ENCODE results near the gene TARS2. TPM values are rescaled to one million over a fixed set of nuclear protein-coding genes. Genes with fewer than 3 reads are reported as not detected.

The TARS2 gene
- total RNA-seq, 4 donors from 2014 or later = 12.2 to 25.5 (median 18.6) TPM

DNA sequence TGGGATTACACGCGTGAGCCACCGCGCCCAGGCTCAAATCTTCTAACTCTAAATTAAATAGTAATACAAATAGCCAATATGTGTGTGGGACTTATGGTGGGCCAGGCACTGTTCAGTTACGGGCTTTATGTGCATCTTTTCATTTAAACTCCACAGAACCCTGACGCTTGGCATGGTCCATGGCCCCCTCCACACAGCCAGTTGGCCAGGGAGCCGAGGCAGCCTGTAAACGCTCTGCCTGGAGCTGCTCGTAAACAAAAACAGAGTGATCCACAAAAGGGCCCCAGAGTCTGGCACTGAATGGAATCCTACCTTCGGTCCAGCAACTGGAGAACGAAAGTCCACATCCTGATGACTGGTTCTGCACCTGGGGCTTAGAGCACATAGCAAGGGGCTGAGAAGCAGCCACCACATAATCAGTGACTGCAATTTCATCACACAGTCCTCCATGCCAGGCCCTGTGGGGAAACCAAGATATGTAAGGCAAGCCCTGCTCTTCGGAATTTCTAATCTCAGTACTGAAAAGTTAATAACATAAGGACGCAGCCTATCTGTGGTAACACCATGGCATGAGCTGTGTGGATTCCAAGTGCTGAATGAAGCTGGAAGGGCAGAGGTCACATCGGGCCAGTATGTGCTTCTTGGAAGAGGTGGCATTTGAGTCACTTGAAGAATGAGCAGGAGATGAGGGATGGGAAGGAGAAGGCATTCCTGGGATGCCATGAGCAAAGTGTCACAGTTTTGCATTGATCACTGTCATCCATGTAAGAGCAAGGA, 48.5 kb downstream of the TARS2 start:
- no peaks in the 10 kb centered on the region for H3K27me3 ChIP-seq
- H3K36me3 ChIP-seq = no peaks in the 10 kb centered on the region
- H3K27ac ChIP-seq = no peak overlapping the region
- DNase-seq (ENCODE audit: low spot score in 2 of 2) = no peak
- no peaks in the 10 kb centered on the region for H3K9me3 ChIP-seq
- no peak overlapping the region for H3K4me3 ChIP-seq
- H3K4me1 ChIP-seq = peaks cover 0 to 46% (median 9%) of the 10 kb centered on the region in 4 donors
- WGBS, 2 donors = 91 to 92% methylated on average over 14 of the region's 14 CpGs
- TF ChIP-seq, protein P1, sequence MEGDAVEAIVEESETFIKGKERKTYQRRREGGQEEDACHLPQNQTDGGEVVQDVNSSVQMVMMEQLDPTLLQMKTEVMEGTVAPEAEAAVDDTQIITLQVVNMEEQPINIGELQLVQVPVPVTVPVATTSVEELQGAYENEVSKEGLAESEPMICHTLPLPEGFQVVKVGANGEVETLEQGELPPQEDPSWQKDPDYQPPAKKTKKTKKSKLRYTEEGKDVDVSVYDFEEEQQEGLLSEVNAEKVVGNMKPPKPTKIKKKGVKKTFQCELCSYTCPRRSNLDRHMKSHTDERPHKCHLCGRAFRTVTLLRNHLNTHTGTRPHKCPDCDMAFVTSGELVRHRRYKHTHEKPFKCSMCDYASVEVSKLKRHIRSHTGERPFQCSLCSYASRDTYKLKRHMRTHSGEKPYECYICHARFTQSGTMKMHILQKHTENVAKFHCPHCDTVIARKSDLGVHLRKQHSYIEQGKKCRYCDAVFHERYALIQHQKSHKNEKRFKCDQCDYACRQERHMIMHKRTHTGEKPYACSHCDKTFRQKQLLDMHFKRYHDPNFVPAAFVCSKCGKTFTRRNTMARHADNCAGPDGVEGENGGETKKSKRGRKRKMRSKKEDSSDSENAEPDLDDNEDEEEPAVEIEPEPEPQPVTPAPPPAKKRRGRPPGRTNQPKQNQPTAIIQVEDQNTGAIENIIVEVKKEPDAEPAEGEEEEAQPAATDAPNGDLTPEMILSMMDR (IDR thresholded peaks at IDR 0.05) = no peak
- TF ChIP-seq POLR2A (IDR thresholded peaks at IDR 0.05) (no peak), EP300 (IDR thresholded peaks at IDR 0.05) (no peak)

GRCh38 chr1:150536836-150537731, 49.9 kb downstream of the TARS2 start:
- Histone ChIP-seq H3K4me3 (no peak overlapping the region), H3K27me3 (no peaks in the 10 kb centered on the region), H3K36me3 (no peaks in the 10 kb centered on the region), H3K27ac (peak overlapping the region; percentile 34 to 63 (median 48)), H3K9me3 (no peaks in the 10 kb centered on the region), H3K4me1 (peaks cover 0 to 38% (median 9%) of the 10 kb centered on the region in 4 donors)
- 86 to 92% methylated on average over 9 to 12 of the region's 12 CpGs for WGBS, 2 donors
- DNase-seq (ENCODE audit: low spot score in 2 of 2) = no peak
- no peak for TF ChIP-seq EP300 (IDR thresholded peaks at IDR 0.05)
- TF ChIP-seq, protein P1 (IDR thresholded peaks at IDR 0.05) = no peak
- no peak for TF ChIP-seq POLR2A (IDR thresholded peaks at IDR 0.05)

- H3K27ac ChIP-seq = peak overlapping the region; percentile 34 to 63 (median 48)
- H3K27me3 ChIP-seq = no peaks in the 10 kb centered on the region
- TF ChIP-seq POLR2A (IDR thresholded peaks at IDR 0.05) (no peak), EP300 (IDR thresholded peaks at IDR 0.05) (no peak)
- TF ChIP-seq, protein P1 (IDR thresholded peaks at IDR 0.05) = no peak
- 38 to 65% methylated on average over 17 of the region's 17 CpGs for WGBS, 2 donors
- H3K36me3 ChIP-seq = no peaks in the 10 kb centered on the region
- DNase-seq (ENCODE audit: low spot score in 2 of 2) = no peak
- peaks cover 0 to 29% (median 7%) of the 10 kb centered on the region in 4 donors for H3K4me1 ChIP-seq
- H3K4me3 ChIP-seq = no peak overlapping the region
- no peaks in the 10 kb centered on the region for H3K9me3 ChIP-seq
These were observed 50.8 kb downstream of the TARS2 start for GRCh38 chr1:150537732-150538684.

DNA sequence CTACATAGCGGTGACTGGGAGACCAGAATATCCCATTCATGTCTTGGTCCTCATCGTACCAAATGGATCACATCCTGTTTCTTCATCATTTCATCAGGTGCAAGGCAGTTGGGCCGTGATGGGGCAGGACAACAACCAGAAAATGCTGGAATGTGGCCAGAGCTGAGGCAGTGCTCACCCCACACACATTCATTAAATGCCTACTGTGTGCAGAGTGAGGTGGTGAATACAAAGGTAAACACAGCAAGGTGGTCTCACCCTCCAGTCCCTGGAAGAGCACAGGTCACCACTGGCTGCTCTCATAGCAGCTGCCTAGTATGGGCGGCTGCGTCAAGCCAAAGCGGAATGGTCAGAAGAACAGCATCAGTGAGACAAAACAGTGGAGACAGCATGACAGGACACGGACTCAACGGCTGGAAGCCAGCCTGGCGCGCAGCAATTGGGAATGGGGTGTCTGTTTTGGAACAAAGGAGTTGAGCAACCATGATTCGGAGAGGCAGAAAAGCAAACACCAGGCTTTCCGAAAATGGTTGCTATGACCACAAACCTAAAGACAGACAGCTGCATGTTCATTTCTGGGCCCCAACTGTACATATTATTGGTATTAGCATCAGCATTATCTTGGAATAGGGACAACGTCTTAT, 56.4 kb downstream of the TARS2 start:
- no peak for TF ChIP-seq POLR2A (IDR thresholded peaks at IDR 0.05)
- TF ChIP-seq EP300 (IDR thresholded peaks at IDR 0.05) = no peak
- H3K4me1 ChIP-seq = peaks cover 0 to 12% (median under 1%) of the 10 kb centered on the region in 4 donors
- 80 to 83% methylated on average over 13 of the region's 13 CpGs for WGBS, 2 donors
- no peaks in the 10 kb centered on the region for H3K27me3 ChIP-seq
- H3K9me3 ChIP-seq = no peaks in the 10 kb centered on the region
- H3K36me3 ChIP-seq = no peaks in the 10 kb centered on the region
- H3K27ac ChIP-seq = no peak overlapping the region
- DNase-seq (ENCODE audit: low spot score in 2 of 2) = no peak
- no peak overlapping the region for H3K4me3 ChIP-seq

All from tibial nerve (tissue), 4 donors.